RWPE2 (cell line): ENCODE results near the gene TBC1D19.

Experiments
- ATAC-seq: fragments of 200-7000 bp; cut with Tn5 transposase; 3 replicates; pipeline ENCODE4 v1.9.1; 2021; ENCODE audit warnings: low read depth
- DNase-seq: peaks from one replicate; pipeline ENCODE4 v3.0.0-alpha.2; 2020; ENCODE audit warnings: low spot score
- H3K27ac ChIP-seq: fragments of 450-650 bp; 2 replicates; pipeline ENCODE4 v1.5.1; 2017; ENCODE audit warnings: mild to moderate bottlenecking; ENCODE audit not compliant: poor library complexity, severe bottlenecking
- H3K27me3 ChIP-seq: fragments of 250-450 bp; sonication (Bioruptor Pico); 2 replicates; pipeline ENCODE4 v1.5.1; 2021; ENCODE audit warnings: mild to moderate bottlenecking, moderate library complexity; ENCODE audit not compliant: insufficient read depth, poor library complexity, severe bottlenecking
- H3K36me3 ChIP-seq: fragments of 250-450 bp; sonication (Bioruptor Pico); 2 replicates; pipeline ENCODE4 v1.5.1; 2020; ENCODE audit warnings: low read depth, mild to moderate bottlenecking, moderate library complexity
- H3K4me1 ChIP-seq: fragments of 250-450 bp; sonication (Bioruptor Pico); 2 replicates; pipeline ENCODE4 v1.5.1; 2021; ENCODE audit warnings: mild to moderate bottlenecking, moderate library complexity; ENCODE audit not compliant: insufficient read depth, poor library complexity, severe bottlenecking
- H3K4me3 ChIP-seq: fragments of 250-450 bp; sonication (Bioruptor Pico); 2 replicates; pipeline ENCODE4 v1.5.1; 2021; ENCODE audit warnings: mild to moderate bottlenecking, moderate library complexity; ENCODE audit not compliant: severe bottlenecking
- H3K9me3 ChIP-seq: fragments of 250-450 bp; sonication (Bioruptor Pico); 2 replicates; pipeline ENCODE4 v1.5.1; 2021; ENCODE audit warnings: mild to moderate bottlenecking, moderate library complexity; ENCODE audit not compliant: severe bottlenecking
- TF ChIP-seq, protein P1 (sequence below): fragments of 450-650 bp; IDR thresholded peaks from one replicate; pipeline ENCODE4 v1.5.1; 2017; ENCODE audit warnings: mild to moderate bottlenecking, moderate library complexity; ENCODE audit not compliant: poor library complexity, severe bottlenecking

Gene TBC1D19

GRCh38 chr4:26729027-26729426, 145.1 kb downstream of the TBC1D19 start:
- Histone ChIP-seq H3K27me3 (no peaks in the 10 kb centered on the region), H3K4me3 (no peak overlapping the region), H3K9me3 (no peaks in the 10 kb centered on the region), H3K4me1 (no peaks in the 10 kb centered on the region), H3K36me3 (no peaks in the 10 kb centered on the region; the same call in 1 of the 2 replicates), H3K27ac (no peak overlapping the region)
- DNase-seq (no peak), ATAC-seq (no peak)
- TF ChIP-seq, protein P1, sequence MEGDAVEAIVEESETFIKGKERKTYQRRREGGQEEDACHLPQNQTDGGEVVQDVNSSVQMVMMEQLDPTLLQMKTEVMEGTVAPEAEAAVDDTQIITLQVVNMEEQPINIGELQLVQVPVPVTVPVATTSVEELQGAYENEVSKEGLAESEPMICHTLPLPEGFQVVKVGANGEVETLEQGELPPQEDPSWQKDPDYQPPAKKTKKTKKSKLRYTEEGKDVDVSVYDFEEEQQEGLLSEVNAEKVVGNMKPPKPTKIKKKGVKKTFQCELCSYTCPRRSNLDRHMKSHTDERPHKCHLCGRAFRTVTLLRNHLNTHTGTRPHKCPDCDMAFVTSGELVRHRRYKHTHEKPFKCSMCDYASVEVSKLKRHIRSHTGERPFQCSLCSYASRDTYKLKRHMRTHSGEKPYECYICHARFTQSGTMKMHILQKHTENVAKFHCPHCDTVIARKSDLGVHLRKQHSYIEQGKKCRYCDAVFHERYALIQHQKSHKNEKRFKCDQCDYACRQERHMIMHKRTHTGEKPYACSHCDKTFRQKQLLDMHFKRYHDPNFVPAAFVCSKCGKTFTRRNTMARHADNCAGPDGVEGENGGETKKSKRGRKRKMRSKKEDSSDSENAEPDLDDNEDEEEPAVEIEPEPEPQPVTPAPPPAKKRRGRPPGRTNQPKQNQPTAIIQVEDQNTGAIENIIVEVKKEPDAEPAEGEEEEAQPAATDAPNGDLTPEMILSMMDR, result no peak

- DNase-seq (no peak), ATAC-seq (no peak)
- TF ChIP-seq, protein P1, result no peak
- Histone ChIP-seq H3K27ac (no peak overlapping the region), H3K4me3 (no peak overlapping the region), H3K27me3 (no peaks in the 10 kb centered on the region), H3K4me1 (no peaks in the 10 kb centered on the region), H3K9me3 (no peaks in the 10 kb centered on the region), H3K36me3 (no peaks in the 10 kb centered on the region; the same call in 1 of the 2 replicates)
Observed at GRCh38 chr4:26729547-26729946, 145.7 kb downstream of the TBC1D19 start.

- H3K36me3 ChIP-seq, result no peaks in the 10 kb centered on the region; the same call in 1 of the 2 replicates
- H3K9me3 ChIP-seq, result no peaks in the 10 kb centered on the region
- H3K27ac ChIP-seq, result no peak overlapping the region
- no peaks in the 10 kb centered on the region for H3K4me1 ChIP-seq
- no peak overlapping the region for H3K4me3 ChIP-seq
- ATAC-seq, result no peak
- no peaks in the 10 kb centered on the region for H3K27me3 ChIP-seq
- TF ChIP-seq, protein P1, result no peak
- no peak for DNase-seq
Observed at GRCh38 chr4:26731351-26732035, 147.6 kb downstream of the TBC1D19 start.

DNA sequence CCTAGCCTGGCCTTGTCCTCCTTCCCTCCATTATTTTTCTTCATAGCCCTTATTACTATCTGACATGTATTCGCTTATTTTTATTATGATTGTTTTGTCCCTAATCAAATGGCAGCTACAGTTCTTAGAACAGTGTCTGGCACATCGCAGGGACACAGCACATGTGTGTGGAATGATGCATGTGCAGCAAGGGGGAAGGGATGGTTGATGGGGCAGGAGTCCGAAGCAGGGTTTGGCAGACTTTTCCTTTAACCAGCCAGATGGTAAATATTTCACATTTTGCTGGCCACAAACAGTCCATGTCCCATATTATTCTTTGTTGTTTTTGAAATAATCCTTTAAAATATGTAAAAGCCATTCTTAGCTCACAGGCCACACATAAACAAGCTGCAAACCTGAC, 148.5 kb downstream of the TBC1D19 start:
- Histone ChIP-seq H3K36me3 (no peaks in the 10 kb centered on the region; the same call in 1 of the 2 replicates), H3K27ac (no peak overlapping the region), H3K9me3 (no peaks in the 10 kb centered on the region), H3K4me1 (no peaks in the 10 kb centered on the region), H3K4me3 (no peak overlapping the region), H3K27me3 (no peaks in the 10 kb centered on the region)
- ATAC-seq (no peak), DNase-seq (no peak)
- TF ChIP-seq, protein P1, result no peak

DNA sequence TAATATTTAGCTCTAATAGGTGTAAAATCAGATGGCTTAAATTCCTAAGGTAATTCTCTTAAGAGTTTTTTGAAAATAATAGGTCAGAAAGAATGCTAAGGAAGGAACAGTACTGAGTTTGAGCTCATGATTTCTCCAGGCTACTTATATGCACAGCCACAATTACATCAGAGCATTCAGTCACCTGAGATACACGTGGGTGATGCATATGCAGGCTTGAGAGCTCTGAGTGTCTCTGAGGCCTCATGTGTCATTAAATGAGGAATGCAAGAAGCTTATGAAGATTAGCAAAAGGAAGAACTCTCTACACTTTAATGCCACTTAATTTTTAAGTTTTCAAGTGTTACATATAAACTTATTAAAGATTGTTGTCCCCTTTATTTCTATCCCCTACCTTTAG, 152.7 kb downstream of the TBC1D19 start:
- Histone ChIP-seq H3K27ac (no peak overlapping the region), H3K36me3 (peaks cover 3% of the 10 kb centered on the region), H3K4me3 (no peak overlapping the region), H3K27me3 (no peaks in the 10 kb centered on the region), H3K4me1 (no peaks in the 10 kb centered on the region), H3K9me3 (no peaks in the 10 kb centered on the region)
- TF ChIP-seq, protein P1, result no peak
- ATAC-seq, result peak; percentile 73; the same call in 2 of the 3 replicates
- DNase-seq, result no peak
